Hematopoietic multipotent progenitor cell treated with erythropoietin and hydrocortisone succinate and interleukin-3 and kit ligand, for 6 days (in vitro differentiated cells): Measurements from ENCODE around the gene POFUT2.
A peak's percentile ranks its signal among the peaks of the same experiment; 100 is the strongest.
"Not testable (repeated sequence)": the region's sequence is repeated elsewhere in the genome, so short reads cannot be mapped to it uniquely, and the experiment has no call there.

Source experiments
- DNase-seq: peaks from one replicate; pipeline ENCODE4 v3.0.0-alpha.2; 2015

POFUT2 gene

GRCh38 chr21:45309069-45309986, 21.6 kb upstream of the POFUT2 start:
- peak; percentile 72 for DNase-seq

DNA sequence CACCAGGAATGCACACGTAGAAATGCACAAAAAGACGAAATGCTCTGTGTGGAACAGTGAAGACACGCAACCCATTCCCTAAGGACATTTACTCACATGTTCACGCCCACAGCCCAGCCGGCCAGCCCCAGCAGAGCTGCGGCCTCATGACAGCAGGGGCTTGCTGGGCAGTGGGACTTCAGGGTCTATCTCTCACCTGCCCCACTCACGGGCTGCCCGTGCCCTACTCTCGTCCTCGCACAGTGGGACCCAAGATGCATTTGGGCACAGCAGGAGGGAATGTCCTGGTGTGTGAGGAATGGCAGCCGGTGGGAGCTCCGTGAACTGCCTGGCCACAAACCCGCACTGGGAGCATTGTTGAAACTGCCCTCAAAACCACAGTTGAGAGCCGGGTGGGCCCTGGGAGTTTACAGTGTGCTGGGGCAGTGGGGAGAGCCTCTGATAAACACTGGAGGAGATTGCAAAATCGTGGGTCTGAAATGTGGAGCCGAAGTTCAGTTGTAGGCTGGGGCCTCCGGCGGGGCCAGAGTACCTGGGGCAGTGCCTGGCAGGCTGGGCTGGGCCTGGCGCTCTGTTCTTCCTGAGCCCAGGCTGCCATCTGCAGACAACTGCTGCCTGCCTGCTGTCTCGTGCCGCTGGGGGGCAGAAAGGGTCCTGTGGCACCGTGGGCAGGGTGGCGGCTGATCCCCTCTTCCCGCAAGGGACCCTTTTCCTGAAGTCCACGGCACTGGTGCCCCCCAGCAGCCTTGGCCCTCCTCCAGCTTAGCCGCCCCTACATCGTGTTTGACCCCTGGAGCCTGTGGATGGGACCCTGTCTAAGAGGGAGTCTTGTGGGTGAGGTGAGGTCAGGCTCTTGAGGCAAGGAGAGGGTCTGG, 20.7 kb upstream of the POFUT2 start:
- DNase-seq, result peak; percentile 62

DNA sequence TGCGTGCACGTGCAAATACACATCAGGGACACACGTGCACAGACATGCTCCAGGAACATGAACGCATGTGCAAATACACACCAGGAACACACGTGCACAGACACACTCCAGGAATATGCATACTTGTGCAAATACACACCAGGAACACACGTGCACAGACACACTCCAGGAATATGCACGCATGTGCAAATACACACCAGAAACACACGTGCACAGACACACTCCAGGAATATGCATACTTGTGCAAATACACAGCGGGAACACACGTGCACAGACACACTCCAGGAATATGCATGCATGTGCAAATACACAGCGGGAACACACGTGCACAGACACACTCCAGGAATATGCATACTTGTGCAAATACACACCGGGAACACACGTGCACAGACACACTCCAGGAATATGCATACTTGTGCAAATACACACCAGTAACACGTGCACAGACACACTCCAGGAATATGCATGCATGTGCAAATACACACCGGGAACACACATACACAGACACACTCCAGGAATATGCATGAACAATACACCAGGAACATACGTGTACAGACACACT, 20.0 kb upstream of the POFUT2 start:
- DNase-seq, result not testable (repeated sequence)

DNA sequence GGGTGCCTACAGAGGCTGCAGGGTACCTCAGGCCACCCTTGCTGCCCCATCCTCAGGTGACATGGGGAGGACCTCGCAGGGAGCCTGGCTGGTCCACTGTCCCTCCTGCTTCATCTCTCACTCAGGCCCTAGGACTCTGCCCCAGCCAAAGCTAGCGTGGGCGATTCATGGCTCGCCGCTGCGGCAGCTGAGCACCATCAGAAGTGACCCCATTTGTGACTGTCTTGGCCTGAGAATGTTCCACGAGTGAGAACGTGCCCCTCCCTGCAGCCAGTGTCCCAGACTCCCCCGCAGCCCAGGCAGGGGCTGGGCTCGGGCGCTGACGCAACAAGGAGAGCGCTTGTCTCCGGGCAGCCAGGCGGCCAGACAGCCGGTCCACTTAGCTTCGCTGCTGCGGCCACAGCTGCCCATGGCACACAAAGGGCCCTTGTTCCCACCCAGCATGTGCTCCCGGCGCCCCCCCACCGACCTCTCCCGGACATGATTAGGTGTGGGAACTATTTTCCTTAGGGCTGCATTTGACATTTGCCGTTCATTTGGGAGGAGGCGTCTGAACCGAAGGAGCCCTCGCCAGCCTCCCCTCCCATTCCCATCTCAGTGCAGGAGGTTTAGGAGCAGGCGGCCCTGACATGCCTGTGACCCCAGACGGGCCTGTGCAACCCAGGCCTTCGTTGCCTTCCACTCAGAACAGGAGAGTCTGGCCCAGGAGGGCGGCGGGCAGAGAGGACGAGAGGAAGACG, 19.3 kb upstream of the POFUT2 start:
- no peak for DNase-seq

GRCh38 chr21:45306453-45306831, 18.7 kb upstream of the POFUT2 start:
- no peak for DNase-seq

GRCh38 chr21:45305836-45306235, 18.1 kb upstream of the POFUT2 start:
- no peak for DNase-seq

DNA sequence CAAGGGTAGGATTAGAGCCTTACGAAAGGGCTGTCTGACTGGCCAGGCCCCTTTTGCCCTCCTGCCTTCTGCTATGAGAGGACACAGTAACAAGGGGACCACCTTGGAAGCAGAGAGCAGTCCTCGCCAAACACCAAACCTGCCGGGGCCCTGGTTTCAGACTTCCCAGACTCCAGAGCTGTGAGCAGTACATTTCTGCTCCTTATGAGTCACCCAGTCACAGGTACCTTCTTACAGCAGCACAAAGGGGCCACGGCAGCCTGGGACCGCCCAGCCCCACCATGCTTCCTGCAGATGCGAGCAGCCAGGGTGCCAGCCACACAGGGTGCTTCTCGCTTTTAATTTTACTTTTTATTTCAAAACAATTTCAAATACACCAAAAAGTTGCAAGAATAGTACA, 17.2 kb upstream of the POFUT2 start:
- no peak for DNase-seq

- DNase-seq, result no peak
Observed at GRCh38 chr21:45304476-45304830, 16.8 kb upstream of the POFUT2 start.

- no peak for DNase-seq
Observed at GRCh38 chr21:45303751-45304475, 16.2 kb upstream of the POFUT2 start.

GRCh38 chr21:45303091-45303615, 15.5 kb upstream of the POFUT2 start:
- no peak for DNase-seq

DNA sequence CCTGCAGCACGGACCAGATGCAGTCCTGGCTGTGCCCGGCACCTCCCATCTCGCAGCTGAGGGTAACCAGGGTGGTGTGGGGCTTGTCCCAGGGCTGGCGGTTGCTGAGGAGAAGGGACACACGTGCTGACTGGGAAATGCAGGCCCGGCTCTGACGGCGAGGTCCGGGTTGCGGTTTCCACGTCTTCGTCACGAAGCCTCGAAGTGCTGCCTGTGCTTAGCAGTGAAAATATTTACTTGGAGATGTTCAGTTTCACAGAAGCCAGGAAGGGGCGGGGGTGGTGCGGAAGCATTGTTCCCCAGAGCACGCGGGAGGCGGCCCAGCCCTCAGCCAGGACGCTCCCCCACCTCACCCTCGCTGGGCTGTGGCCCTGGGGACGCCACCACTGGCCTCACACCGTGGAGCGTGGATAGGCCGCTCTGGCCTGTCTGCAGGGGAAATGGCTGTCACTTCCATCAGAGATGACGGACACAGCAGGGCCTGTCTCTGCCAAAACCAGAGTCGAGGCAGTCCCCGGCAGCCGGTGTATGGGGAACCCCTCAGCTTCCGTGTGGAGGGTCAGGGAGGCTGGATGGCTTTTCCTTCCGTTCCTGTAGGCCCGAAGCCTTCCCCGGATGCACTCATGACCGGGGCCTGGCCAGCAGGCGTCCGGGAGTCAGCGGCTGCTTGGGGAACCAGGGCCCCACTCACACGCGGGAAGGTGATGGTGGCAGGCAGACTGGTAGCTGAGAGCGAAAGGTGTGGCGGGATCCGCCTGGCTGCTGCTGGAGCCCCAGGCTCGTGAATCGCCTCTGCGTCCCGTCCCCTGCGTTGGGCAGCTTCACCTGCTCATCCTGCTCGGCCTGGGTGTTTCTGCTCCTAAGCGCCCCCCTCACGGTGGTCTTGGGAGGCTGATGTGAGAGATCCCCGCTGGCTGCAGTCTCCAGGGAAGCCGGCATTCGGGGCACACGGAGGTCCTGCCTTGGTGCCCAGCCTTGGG, 14.7 kb upstream of the POFUT2 start:
- no peak for DNase-seq

DNA sequence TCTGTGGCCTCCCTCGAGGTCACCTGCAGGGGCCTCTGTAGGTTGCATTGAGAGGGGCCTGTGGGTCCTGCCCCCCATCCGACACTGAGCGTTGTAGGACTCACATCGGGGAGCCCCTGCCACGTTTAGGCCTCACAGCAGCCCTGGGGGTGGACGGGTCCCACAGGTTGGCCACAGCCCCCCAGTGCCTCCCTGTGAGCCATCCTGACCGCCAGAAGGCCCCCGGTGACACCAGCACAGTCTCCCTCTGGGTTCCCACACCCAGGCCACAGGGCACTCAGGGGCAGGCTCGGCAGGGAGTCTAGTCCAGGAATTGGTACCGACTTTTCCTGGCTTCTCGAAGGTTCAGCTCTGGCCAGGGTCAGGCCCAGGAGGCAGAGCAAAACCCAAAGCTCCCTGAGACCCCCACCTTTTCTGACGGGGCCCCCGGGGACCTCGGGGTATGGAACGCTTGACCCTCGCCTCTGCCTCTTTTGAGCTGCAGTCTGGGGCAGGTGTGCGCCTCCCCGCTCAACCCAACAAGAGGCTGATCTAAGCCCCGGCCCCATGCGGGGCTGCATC, 13.9 kb upstream of the POFUT2 start:
- DNase-seq, result no peak

DNA sequence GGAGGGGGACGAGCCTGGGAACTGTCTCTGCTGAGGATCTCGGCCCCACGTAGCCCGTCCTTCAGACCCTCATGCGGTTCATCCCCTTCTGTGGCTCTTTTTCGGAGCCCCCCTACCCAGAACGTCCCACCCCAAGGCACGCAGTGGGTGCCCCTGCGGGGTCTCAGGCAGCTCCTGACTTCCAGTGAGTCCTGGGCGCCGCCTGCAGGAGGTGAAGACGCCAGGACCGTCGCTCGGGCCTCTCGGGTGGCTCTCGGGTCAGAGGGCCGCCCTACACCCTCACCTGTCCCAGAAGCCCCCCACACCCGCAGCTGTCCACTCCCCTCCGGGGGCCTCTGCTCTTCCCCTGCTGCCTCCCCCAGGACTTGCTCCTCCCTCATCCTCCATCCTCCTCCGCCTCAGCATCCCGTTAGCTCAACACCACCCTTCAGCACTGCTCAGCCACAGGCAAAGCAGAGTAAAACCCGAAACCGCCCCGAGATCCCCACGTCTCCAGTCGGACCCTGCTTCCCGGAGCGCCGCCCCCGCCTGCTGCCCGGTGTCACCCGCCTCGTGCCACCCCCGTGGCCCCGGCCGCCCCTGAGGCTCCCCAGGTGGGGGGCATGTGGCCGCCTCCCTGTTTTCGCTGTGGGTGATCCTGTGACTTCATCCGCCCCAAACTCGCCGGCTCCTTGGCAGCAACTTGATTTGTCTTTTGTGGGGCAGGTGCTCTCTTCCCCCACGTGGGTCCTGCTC, 13.3 kb upstream of the POFUT2 start:
- DNase-seq, result no peak

DNA sequence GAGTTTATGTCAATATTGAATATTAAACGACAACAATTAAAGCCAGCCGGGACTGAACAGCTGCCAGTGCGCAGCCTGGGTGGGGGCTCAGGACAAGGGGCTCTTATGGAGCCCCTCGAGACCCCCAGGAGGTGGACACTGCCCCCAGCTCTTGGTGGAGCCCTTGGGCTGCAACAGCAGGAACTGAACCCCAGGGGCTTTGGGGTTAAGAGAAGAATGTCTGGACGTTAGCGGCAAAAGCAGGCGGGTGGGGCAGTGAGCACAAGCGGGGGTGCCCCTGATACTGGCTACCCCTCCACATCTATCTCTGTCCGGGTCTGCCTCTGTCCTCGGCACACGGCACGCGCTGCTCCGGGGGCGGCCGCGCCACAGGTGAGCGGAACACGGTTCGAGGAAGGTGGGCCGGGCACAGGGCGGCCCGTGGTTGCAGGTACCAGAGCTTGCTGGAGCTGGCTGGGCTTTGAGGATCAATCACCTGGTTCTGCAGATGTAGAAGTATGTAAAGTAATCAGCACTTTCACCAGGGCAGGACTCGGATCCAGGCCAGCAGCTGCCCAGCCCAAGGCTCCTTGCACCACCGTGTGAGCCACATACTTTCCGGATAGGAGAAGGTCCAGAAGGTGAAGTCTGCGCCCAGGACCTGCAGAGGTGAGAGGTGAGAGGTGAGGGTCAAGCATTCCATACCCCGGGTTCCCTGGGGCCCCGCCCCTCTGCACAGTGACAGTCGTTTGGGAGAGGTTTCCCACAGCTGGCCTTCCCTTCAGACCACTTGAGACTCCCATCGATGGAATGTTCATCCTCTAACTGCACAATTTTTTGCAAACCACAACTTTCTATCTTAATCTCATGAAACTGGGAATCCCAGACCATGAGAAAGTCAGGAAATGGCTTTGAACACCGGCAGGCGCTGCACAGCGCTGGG, 12.4 kb upstream of the POFUT2 start:
- no peak for DNase-seq

DNA sequence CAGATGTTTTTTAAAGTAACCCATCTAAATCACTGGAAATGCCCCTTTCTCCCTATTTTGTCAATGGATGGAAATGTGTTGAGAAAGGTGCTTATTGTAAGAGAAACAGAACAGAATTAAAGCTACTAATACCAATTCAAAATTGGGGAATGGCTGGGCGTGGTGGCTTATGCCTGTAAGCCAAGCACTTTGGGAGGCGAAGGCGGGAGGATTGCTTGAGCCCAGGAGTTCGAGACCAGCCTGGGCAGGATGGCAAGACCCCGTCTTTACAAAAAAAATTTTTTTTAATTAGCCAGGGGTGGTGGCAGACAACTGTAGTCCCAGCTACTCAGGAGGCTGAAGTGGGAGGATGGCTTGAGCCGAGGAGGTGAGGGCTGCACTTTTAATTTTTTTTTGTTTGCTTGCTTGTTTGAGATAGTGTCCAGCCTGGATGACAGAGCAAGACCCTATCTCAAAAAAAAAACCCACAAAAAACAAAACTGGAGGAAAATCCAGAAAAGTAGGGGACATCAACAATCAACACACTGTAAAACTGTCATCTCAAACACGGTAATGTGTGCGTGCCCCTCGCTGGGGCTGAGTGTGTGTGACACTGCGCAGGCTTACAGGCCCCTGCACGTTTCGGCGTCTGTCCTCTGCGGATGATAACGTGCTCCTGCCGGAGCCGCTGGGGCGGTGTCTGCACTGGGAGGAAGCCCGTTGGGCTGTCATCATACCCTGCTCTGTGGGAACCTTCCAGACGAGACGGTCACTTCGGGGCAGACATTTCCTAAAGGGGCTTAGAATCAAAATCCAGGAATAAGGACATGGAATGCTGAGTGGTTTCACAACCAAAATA, 11.6 kb upstream of the POFUT2 start:
- DNase-seq, result no peak

DNA sequence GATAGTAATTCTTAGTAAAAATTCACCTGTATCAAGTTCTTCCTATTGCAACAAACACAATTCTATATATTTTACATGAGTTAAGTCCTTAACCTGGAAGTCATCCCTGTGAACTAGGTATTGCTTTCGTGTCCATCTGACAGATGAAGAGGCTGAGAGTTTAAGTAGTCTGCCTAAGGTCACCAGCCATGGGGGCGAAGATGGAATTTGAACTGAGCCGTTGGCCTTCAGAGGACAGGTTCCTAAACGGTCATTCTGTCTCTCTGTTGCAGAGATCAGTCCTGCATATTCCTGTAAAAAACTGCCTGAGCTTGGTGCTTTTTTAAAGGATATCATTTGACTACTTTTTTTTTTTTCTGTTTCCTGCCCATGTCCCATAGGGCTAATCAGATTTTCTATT, 10.2 kb upstream of the POFUT2 start:
- no peak for DNase-seq

GRCh38 chr21:45297329-45297728, 9.6 kb upstream of the POFUT2 start:
- DNase-seq, result no peak

DNA sequence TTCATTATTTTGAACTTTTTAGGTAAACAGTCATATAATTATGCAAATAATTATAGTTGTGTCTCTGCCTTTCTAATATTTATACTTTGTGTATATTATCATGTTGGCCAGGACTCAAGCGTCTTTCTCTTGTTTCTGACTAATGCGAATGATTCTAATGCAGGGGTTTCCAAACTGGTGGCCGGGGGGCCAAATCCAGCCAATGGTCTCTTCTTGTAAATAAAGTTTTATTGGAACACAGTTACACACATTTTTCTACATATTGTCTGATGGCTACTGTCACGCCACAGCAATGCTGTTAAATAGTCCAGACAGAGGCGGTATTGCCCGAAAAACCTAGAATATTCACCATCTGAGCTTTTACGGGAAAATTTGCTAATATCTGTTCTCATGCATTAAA, 8.9 kb upstream of the POFUT2 start:
- no peak for DNase-seq
